Small intestine (tissue), 7 donors: ENCODE data around the gene GPR157. TPM values are rescaled to one million over a fixed set of nuclear protein-coding genes. Genes with fewer than 3 reads are reported as not detected.

Experiments used
- DNase-seq, 2 donors: peaks; one replicate each; pipeline versions ENCODE4 v3.0.0 to v3.0.0-alpha.2; 2013
- FAIRE-seq: peaks from 2 replicates; lab custom pipeline; 2012; peaks lifted over from hg19 to GRCh38; lab: Jason Lieb, UNC
- H3K27ac ChIP-seq, 3 donors: one replicate each; pipeline ENCODE4 v1.5.1; 2013; ENCODE audit warnings: low read length in 2 of 3, mild to moderate bottlenecking in 2 of 3, control low read depth in 1 of 3, inconsistent platforms in 1 of 3, low read depth in 1 of 3, moderate library complexity in 1 of 3
- H3K27me3 ChIP-seq, 3 donors: one replicate each; pipeline ENCODE4 v1.6.1; 2013; ENCODE audit warnings: low read length in 3 of 3, inconsistent platforms in 1 of 3; ENCODE audit not compliant: control insufficient read depth in 3 of 3, insufficient read depth in 3 of 3
- H3K36me3 ChIP-seq, 3 donors: one replicate each; pipeline ENCODE4 v1.6.1; 2013; ENCODE audit warnings: low read length in 3 of 3, inconsistent platforms in 1 of 3, low read depth in 1 of 3, mild to moderate bottlenecking in 1 of 3, moderate library complexity in 1 of 3; ENCODE audit not compliant: control insufficient read depth in 3 of 3, insufficient read depth in 2 of 3
- H3K4me1 ChIP-seq, 3 donors: one replicate each; pipeline ENCODE4 v1.6.1; 2013; ENCODE audit warnings: low read length in 2 of 3, inconsistent platforms in 1 of 3, low read depth in 1 of 3, mild to moderate bottlenecking in 1 of 3, moderate library complexity in 1 of 3; ENCODE audit not compliant: control insufficient read depth in 3 of 3, insufficient read depth in 2 of 3
- H3K4me3 ChIP-seq, 3 donors: one replicate each; pipeline ENCODE4 v1.5.1; 2013; ENCODE audit warnings: low read length in 3 of 3, control low read depth in 1 of 3, inconsistent platforms in 1 of 3, low read depth in 1 of 3, mild to moderate bottlenecking in 1 of 3, moderate library complexity in 1 of 3
- H3K9me3 ChIP-seq, 2 donors: one replicate each; pipeline ENCODE4 v1.6.1; 2013; ENCODE audit warnings: low read depth in 1 of 2, low read length in 1 of 2; ENCODE audit not compliant: control insufficient read depth in 2 of 2, insufficient read depth in 1 of 2
- WGBS, 3 donors: extraction: QIAGEN DNeasy Blood & Tissue Kit; methylation state at CpG; one replicate each; pipeline ENCODE4 v1.1.7; 2013; 5-methylcytosine and 5-hydroxymethylcytosine counted together
- polyA plus RNA-seq, 4 donors: library from polyadenylated mRNA; stranded (reverse) in 3 of 4; unstranded in 1 of 4; fragments of 200-250 nt in 3 of 4; fragments of 120-200 nt in 1 of 4; gene quantifications; one replicate each; pipeline versions ENCODE4 v1.2.1 to v1.2.3, GENCODE V29; 2013
- donor health status: healthy with polysubstance abuse.
- donor health status: control.
- donor health status: control.
- donor health status: Bipolar disorder and iron deficiency.
- donor health status: healthy.

Gene GPR157
- polyA plus RNA-seq, 4 donors: 1.1 to 35.2 (median 1.8) TPM

DNA sequence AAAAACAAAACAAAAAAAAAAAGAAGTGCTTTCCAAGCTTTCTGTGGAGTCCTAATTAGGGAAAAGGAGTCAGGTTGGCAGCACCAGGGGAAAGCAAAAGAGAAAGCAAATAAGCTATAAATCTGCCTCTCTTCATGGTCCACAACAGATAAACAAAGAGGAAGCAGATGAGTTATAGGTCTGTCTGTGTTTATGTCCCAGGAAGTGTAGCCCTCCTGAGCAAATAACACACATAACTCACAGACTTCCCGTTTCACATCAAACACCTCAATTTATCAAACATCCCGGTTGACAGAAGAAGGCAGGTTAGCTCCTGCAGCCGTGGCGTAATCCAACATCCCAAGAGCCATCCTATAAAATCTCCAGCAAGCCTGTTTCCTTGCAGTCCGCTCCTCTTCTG, 53.9 kb downstream of the GPR157 start:
- Histone ChIP-seq H3K27ac (no peak overlapping the region), H3K27me3 (no peaks in the 10 kb centered on the region), H3K36me3 (no peaks in the 10 kb centered on the region), H3K4me3 (no peak overlapping the region), H3K4me1 (peaks cover 0 to 26% (median 6%) of the 10 kb centered on the region in 3 donors), H3K9me3 (no peaks in the 10 kb centered on the region)
- 29 to 53% (median 38%) methylated on average over 5 of the region's 5 CpGs for WGBS, 3 donors
- FAIRE-seq (no peak), DNase-seq (no peak)

- FAIRE-seq (no peak), DNase-seq (no peak)
- Histone ChIP-seq H3K4me1 (peaks cover 0 to 15% (median 2%) of the 10 kb centered on the region in 3 donors), H3K36me3 (no peaks in the 10 kb centered on the region), H3K9me3 (no peaks in the 10 kb centered on the region), H3K27ac (no peak overlapping the region), H3K4me3 (no peak overlapping the region), H3K27me3 (no peaks in the 10 kb centered on the region)
- WGBS, 3 donors: 86 to 91% (median 89%) methylated on average over 3 of the region's 3 CpGs
Observed at GRCh38 chr1:9073143-9073542, 55.8 kb downstream of the GPR157 start.

- Histone ChIP-seq H3K27ac (no peak overlapping the region), H3K27me3 (no peaks in the 10 kb centered on the region), H3K4me1 (peaks cover 0 to 10% (median 2%) of the 10 kb centered on the region in 3 donors), H3K36me3 (peaks cover 0 to 9% (median 0%) of the 10 kb centered on the region in 3 donors), H3K9me3 (no peaks in the 10 kb centered on the region), H3K4me3 (no peak overlapping the region)
- FAIRE-seq (no peak), DNase-seq (no peak)
- 90 to 94% (median 90%) methylated on average over 31 to 50 of the region's 50 CpGs for WGBS, 3 donors
Observed at GRCh38 chr1:9071554-9072235, 57.2 kb downstream of the GPR157 start.

DNA sequence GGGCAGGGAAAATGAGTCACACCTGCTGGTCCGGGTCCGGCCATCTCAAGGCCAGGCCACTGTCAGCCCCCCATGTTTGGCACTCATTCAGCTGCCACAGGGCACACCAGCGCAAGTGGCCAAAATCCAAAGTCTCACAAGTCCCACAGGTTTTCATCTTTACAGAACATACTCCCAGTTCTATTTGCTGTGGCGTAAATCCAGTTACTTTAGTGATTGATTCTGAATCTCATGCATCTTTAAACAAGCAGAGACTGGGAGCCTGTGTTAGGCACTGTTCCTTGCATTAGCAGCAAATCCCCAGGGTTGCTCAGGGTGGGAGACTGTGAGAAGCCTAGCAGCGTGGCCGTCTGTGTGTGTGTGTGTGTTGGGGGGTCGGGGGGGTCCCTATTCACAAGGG, 58.4 kb downstream of the GPR157 start:
- no peaks in the 10 kb centered on the region for H3K27me3 ChIP-seq
- no peak overlapping the region for H3K4me3 ChIP-seq
- WGBS, 3 donors: 29 to 62% (median 45%) methylated on average over 6 to 7 of the region's 7 CpGs
- H3K9me3 ChIP-seq: no peaks in the 10 kb centered on the region
- FAIRE-seq (no peak), DNase-seq (peak in 1 of 2 donors; percentile 64)
- H3K4me1 ChIP-seq: peaks cover 0 to 12% (median 2%) of the 10 kb centered on the region in 3 donors
- H3K36me3 ChIP-seq: peaks cover 0 to 17% (median 0%) of the 10 kb centered on the region in 3 donors
- peak overlapping the region in 2 of 3 donors; percentile 14 to 95 for H3K27ac ChIP-seq

DNA sequence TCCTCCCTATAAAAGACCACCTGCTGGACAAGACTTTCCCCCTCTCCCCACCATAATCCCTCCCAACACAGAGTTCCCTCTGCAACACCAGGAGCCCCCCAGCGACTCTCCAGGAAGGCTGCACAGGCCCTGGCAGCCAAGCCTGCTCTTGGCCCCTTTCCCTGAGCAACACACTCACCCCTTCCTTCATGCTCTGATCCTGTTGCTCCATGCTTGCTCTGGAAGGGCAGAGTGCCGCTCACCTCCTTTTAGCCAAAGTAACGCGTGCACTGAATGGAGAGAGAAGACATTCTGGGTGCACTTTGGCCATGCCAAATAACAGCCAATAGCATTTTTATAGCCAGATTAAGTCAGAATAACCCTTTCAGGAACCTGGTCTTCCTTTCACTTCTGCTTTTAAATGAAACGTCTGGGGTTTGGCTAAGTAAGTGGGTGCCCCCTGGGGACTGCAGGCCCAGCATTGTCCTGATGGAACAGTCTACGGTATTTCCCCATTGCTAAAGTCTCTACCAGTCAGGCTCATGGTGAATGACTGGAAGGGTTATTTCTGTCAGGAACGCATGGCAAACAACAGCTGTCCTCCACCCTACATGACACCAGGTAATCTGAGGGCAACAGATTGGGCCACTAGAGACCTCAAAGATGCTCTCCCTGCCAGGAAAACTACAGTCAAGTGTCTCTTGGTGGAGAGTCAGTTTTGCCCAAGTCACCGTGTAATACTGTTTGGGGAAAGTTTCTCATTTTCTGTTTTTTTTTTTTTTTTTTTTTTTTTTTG, 59.4 kb downstream of the GPR157 start, which contains the start of gene SLC2A5:
TSS of gene SLC2A5 (minus strand) at position 310 of the 775 bp plus-strand sequence. CDS start at position 211, 99 bp downstream.
- H3K27me3 ChIP-seq: no peaks in the 10 kb centered on the region

DNA sequence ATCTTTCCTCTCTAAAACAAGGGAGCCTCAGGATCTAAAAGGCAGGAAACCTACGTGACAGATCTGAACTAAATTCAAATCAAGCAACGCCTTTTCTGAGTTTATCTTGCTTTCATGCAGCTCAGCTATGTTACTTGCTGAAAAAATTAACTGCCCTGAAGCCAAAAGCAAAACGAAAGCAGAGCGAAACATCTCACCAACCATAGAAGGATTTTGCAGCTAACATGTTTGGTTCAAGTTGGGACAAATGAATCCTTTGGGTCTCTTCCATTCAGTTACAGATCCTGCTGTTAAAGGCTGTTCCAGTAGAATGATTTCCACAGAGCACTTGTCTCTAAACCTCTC, 59.9 kb downstream of the GPR157 start:
- no peak for FAIRE-seq
- WGBS, 3 donors: 12 to 26% (median 25%) methylated on average over 4 of the region's 4 CpGs

More for the DNA sequence above, 59.4 kb downstream of the GPR157 start, which contains the start of gene SLC2A5:
- Histone ChIP-seq H3K27ac (peak within 1 kb of the TSS; percentile 81 to 95 (median 85)), H3K9me3 (no peaks in the 10 kb centered on the region), H3K4me1 (peaks cover 0 to 18% (median 0%) of the 10 kb centered on the region in 3 donors), H3K36me3 (peaks cover 0 to 17% (median 0%) of the 10 kb centered on the region in 3 donors), H3K4me3 (peak within 1 kb of the TSS in 2 of 3 donors; percentile 46 to 82)
- DNase-seq (peak; percentile 78 to 93), FAIRE-seq (no peak)
- WGBS, 3 donors: 8 to 27% (median 14%) methylated on average over 8 of the region's 8 CpGs

DNA sequence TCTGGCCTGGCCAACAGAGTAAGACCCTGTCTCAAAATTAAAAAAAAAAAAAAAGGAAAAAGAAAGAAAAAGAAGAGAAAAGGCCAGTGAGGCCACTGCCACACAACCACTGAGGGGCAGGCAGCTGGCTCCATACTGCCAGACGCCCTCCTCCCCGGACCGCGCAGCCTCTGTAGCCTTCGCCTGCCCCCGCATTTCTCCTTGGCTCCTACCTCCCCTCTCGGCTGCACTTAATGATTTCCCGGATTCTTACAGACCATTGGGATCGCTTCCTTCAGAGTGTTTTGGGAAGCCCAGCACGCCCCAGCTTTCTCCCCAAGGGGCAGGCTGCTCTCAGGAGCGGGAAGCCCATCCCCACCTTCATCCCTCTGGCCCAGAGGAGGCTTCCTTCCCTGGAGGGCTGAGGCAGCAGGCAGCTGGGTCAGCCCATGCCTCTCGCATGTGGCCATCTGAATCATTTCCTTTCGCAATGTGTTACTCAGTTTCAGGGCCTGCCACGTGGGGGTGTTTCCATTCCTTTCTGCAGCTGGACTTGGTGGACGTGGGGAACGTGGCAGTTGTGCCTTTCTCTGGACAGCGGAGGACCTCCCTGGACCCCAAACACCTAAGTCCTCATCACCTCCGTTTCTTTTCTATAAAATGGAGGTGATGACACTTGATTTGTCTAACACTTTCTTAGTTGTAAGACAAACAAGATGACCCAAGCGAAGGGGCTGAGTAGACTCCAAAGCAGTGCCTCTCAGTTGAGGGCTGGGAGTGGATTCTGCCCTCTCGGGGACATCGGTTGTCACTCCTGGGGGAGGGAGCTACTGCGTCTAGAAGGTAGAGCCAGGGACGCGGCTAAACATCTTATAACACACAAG, 61.7 kb downstream of the GPR157 start:
- Histone ChIP-seq H3K4me1 (peaks cover 0 to 22% (median 2%) of the 10 kb centered on the region in 3 donors), H3K4me3 (peak overlapping the region in 2 of 3 donors; percentile 3 to 44)

More for the DNA sequence above, 59.9 kb downstream of the GPR157 start:
- Histone ChIP-seq H3K36me3 (peaks cover 0 to 17% (median 3%) of the 10 kb centered on the region in 3 donors), H3K4me3 (peak overlapping the region in 2 of 3 donors; percentile 46 to 82), H3K27ac (peak overlapping the region; percentile 81 to 95 (median 85)), H3K4me1 (peaks cover 0 to 22% (median 2%) of the 10 kb centered on the region in 3 donors), H3K9me3 (no peaks in the 10 kb centered on the region), H3K27me3 (no peaks in the 10 kb centered on the region)
- peak; percentile 40 to 44 for DNase-seq

More for the DNA sequence above, 61.7 kb downstream of the GPR157 start:
- peak overlapping the region in 2 of 3 donors; percentile 38 to 73 for H3K27ac ChIP-seq
- DNase-seq (peak; percentile 31 to 49), FAIRE-seq (no peak)
- WGBS, 3 donors: 76 to 80% (median 79%) methylated on average over 24 of the region's 24 CpGs
- peaks cover 0 to 17% (median 3%) of the 10 kb centered on the region in 3 donors for H3K36me3 ChIP-seq
- H3K27me3 ChIP-seq: no peaks in the 10 kb centered on the region
- no peaks in the 10 kb centered on the region for H3K9me3 ChIP-seq
